GM21737 (cell line): ENCODE results near the gene CADM1.

Source experiments
- ATAC-seq: cut with Tn5 transposase; IDR thresholded peaks from one replicate; pipeline ENCODE4 v1.9.1; 2021; ENCODE audit warnings: mild to moderate bottlenecking, moderate library complexity; ENCODE audit not compliant: unreplicated experiment

Gene CADM1

DNA sequence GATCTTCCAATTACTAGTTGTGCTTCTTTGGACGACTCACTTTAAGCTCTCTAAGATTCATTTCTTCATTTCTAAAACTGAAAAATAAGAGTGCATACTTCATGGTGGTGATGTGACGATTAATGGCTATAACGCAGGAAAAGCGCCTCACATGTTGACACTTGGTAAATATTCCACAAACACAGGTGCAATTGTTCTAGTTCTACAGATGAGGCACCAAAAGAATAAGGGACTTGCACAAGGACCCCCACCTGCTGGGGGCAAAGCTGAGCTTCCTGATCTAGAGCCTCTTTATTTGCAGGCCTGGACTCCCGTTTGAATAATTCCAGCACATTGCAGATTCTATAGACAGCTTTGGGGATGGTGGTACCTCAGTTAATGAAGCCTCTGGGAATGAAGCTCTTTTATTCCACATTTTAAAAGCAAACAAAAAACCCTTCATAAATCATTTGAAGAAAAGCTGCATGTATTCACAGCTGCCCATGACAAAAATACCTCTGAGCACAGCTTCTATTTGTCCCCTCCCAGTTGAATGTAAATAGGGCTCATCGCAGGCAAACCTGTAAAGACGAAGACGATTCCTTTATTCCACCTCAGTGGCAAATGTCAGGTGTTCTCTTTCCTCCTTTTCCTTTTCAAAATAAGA lies 14.9 kb upstream of the CADM1 start:
- ATAC-seq = no peak

DNA sequence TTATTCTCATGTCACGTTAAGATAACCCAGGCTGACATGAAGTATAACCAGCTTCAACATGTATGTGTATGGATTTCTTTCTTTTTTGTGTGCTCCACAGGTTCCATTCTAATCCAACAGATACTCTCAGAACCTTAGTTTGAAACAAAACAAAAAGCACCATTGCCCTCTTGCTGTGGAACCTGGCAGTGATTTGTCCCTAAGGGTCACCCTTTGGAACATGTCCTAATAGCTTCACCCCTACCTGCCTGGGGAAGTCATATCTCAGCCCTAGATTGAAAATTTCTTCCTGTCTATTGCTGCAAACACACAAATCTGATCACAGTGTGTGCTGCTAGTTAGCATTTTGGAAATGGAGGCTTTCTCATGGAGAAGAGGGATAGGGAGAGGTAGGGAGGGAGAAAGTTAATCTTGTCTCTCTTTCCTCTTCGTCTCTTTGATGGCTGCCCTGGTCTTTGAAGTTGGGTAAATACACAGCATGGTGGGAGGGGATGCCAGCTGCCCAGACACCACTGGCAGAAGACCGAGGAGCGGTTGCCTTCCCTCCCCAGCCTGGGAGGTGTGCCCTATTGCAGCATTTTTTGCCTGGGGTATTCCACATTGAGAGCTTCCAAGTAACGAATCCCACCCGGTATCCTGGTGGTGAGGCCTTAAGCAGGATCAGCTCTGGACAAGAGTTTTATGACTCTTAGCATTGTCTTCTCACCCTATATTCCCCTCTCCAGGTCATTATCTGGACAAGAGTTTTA lies 11.6 kb upstream of the CADM1 start:
- ATAC-seq = no peak

DNA sequence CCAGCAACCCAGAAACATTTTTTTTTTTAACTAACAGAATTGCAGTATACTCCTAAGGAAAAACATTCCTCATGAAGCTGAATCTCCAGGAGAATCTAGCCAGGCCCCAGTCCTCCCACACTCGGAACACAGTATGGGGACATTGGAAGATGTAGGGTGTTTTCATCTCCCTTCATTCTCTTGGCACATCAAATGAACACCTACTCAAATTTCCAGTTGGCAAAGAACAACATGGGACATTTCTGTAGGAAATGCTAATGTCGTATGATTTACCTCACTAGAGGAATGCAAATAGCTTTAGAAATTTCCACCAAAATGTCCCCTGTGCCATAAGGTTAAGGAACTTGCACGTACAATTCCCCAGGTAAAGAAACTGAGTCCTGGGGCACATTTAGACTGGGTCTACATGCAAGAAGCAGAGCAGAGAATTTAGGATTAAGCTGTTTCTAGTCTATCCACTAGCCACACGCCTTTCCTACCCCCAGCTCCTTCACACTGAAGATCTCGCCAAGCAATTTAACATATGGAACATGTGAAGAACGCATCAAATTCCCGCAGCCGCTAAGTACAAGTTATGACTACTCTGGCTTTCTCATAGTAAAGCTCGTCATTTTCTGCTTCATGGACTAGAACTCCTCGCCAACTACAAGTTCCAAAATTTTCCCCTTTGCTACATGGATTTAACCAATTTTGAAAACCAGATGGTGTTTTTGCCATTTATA lies 2.9 kb upstream of the CADM1 start:
- ATAC-seq = no peak

DNA sequence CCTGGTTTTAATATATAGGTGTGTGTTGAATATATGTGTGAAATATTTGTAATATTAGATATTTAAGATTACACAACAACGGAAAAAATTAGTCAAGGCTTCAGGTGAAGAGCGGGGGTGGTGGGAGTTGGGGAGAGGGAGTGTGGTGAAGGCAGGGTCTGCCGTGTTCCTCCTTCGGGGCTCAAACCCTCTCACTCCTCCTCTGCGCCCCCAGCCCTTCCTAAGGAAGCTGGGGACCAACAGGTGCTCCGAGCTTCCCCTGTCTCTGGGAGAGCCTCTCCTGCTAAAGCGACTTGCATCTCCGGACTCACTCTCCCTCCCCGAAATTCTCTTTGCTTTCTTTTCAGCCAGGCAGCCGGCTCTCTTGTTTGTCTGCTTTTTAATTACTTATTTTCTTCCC lies 960 bp upstream of the CADM1 start:
- ATAC-seq = no peak

DNA sequence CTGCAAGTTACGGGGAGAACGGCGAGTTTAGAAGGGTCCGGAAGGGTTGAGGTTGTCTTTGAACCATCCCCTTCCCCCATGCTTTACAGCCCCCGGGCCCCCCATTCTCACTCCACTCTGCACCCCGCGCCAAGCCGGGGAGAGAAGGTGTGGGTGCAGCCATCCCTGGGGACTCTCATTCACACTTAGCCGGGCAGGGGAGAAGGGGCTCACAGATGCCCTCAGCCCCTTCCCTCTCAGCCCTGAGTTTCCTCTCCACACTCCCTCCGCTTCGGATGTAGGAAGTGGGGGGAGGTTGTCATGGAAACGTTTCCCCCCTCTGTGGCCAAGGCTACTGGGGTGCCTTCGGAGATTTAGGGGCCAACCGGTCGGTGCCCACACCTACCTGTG lies 334 bp downstream of the CADM1 start:
- ATAC-seq = no peak

DNA sequence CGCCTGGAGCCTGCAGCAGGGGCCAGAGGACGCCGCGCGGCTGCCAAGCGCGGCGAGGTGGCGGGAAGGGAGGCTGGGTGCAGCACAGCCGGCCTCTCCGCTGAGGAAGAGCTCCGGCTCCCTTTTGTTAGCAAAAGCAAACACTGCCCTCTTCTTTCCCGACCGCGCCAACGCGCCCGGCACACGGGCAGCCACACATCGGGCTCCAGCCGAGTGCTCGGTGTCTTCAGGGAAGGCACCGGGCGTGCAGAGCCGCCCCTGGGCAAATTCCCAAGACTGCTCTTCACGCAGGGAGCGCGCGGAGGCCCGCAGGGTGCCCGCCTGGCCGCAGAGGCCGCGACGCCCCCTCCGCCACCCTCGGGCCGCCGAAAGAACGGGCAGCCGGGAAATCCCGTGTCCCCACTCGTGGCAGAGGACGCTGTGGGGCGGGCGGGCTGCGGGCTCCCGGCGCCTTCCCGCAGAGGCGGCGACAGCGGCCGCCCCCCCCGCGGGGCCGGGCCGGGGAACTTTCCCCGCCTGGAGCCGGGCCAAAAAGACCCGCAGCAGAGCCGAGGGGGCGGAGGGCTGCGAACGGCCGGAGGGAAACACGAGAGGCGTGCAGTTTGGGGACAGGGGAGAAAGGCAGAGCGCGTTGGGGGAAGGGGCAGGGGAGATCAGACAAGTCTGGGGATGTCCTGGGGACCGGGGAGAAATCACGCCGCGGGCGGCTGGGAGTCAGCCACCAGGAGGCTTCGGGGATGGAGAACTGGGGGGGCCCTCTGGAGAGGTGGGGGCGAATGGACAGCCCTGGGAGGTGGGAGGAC lies 931 bp downstream of the CADM1 start:
- no peak for ATAC-seq

GRCh38 chr11:115502636-115503082 lies 1.6 kb downstream of the CADM1 start:
- ATAC-seq = no peak

DNA sequence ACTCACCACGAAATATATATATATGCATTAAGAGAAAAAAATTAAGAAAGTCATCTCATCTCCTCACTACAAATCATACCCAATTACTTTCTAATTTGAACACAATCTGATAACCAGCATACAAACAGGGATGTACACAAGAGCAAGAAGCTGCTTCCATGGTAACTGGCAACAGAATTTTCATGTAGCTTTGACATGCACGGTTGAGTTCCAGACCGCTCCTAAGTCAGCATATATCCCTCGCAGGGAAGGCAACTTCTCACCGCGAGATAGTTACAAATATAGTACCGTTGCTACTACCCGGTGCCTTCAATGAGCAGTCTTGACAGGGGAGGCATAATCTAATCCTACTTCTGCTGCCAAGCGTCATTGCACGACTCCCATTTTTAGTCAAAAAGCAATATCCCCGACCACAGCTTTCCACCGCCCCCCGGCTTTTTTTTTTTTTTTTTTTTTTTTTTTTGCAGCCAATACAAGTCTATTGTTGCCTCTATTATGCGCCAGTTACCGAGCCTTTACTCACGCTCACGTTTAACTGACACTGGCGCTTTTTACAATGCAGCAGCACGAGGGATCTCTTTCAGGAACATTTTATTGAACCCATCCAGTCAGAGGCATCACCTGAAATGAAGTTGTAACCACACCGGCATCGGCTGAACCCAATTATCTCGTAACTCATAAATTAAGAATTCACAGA lies 2.2 kb downstream of the CADM1 start:
- ATAC-seq = no peak

GRCh38 chr11:115501502-115501892 lies 2.7 kb downstream of the CADM1 start:
- ATAC-seq = no peak

GRCh38 chr11:115500547-115501501 lies 3.4 kb downstream of the CADM1 start:
- no peak for ATAC-seq

GRCh38 chr11:115499891-115500290 lies 4.3 kb downstream of the CADM1 start:
- no peak for ATAC-seq

- no peak for ATAC-seq
Observed at GRCh38 chr11:115499241-115499799, 4.9 kb downstream of the CADM1 start.

GRCh38 chr11:115498354-115498753 lies 5.9 kb downstream of the CADM1 start:
- no peak for ATAC-seq

DNA sequence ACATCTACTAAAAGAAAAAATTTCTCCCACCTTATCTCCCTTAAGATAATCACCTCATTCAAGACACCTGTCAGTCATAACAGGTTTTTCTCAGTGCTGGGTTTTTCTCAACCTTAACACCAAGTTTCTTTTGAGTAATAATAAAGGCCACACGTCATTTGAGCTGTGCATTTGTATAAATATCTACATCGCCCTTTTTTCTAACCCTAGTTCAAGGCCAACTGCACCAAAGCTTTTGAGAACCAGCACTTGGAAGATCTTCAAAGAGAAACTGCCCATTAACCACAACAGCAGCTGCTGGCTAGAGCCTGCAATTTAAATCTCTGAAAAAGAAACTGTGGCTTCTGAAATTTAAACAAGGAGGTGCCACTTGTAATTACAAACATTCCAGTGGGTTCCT lies 6.9 kb downstream of the CADM1 start:
- no peak for ATAC-seq

GRCh38 chr11:115496892-115497291 lies 7.3 kb downstream of the CADM1 start:
- ATAC-seq = no peak

- ATAC-seq = no peak
Observed at GRCh38 chr11:115493905-115494304, 10.3 kb downstream of the CADM1 start.

GRCh38 chr11:115493488-115493887 lies 10.7 kb downstream of the CADM1 start:
- no peak for ATAC-seq

GRCh38 chr11:115489466-115489865 lies 14.7 kb downstream of the CADM1 start:
- ATAC-seq = no peak

DNA sequence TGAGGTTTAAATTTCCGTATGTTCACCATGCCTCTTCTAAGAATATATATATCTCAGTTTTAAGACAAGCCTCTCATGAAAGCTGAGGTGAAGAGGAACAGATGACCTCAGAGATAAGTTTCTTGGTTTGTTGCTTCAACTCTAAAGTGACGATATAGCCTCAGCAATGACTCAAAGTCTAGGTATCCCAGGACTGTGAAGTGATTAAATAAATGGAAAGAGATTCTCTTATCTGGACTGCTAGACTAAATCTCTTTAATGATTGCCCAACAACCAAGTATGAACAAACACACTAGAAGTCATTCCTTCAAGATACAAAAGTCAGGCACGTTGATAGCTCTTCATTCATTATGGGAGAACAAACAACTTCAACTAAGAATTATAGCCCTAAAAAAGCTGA lies 15.3 kb downstream of the CADM1 start:
- ATAC-seq = no peak
